Activated naive CD8-positive, alpha-beta T cell treated with anti-CD3 and anti-CD28 coated beads, Interleukin-2, amount 50 U/mL, for 24 hours (primary cell): ENCODE data around the gene MAGI3.
"Not testable (repeated sequence)": the region's sequence is repeated elsewhere in the genome, so short reads cannot be mapped to it uniquely, and the experiment has no call there.

Experiments used
- ATAC-seq: fragments of 150-1000 bp; cut with Tn5 transposase; one replicate; pipeline ENCODE4 v1.10.0; 2021
- DNase-seq: peaks from one replicate; pipeline ENCODE4 v3.0.0; 2021
- H3K27ac Mint-ChIP-seq: one replicate; pipeline ENCODE4 v1.8.0; 2021; ENCODE audit warnings: mild to moderate bottlenecking, mixed read lengths
- H3K27me3 Mint-ChIP-seq: one replicate; pipeline ENCODE4 v1.8.0; 2021; ENCODE audit warnings: mixed read lengths
- H3K36me3 Mint-ChIP-seq: one replicate; pipeline ENCODE4 v1.8.0; 2021; ENCODE audit warnings: low read depth, mixed read lengths
- H3K4me1 Mint-ChIP-seq: one replicate; pipeline ENCODE4 v1.8.0; 2021; ENCODE audit warnings: mixed read lengths
- H3K4me3 Mint-ChIP-seq: one replicate; pipeline ENCODE4 v1.8.0; 2021; ENCODE audit warnings: mild to moderate bottlenecking, moderate library complexity, mixed read lengths
- H3K9me3 Mint-ChIP-seq: one replicate; pipeline ENCODE4 v1.8.0; 2021; ENCODE audit warnings: mixed read lengths

MAGI3 gene

DNA sequence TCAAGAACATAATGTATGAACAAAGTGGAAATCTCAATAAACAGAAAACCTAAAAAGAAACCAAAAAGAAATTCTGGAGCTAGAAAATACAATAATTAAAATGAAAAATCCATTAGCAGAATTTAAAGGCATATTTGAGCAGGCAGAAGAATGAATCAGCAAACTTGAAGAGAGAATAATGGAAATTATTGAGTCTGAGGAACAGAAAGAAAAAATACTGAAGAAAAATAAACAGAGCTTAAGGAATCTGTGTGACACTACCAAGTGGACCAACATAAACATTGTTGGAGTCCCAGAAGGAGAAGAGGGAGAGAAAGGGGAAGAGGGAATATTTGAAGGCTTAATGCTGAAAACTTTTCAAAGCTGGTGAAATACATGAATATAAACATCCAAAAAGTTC lies 54.5 kb downstream of the MAGI3 start:
- Mint-ChIP-seq H3K9me3 (peaks cover 19% of the 10 kb centered on the region), H3K4me3 (no peak overlapping the region), H3K4me1 (no peaks in the 10 kb centered on the region), H3K27me3 (peaks cover 8% of the 10 kb centered on the region), H3K36me3 (peaks cover 6% of the 10 kb centered on the region), H3K27ac (no peak overlapping the region)
- DNase-seq: no peak
- no peak for ATAC-seq

GRCh38 chr1:113451710-113452109 lies 61.4 kb downstream of the MAGI3 start:
- Mint-ChIP-seq H3K27ac (no peak overlapping the region), H3K4me3 (no peak overlapping the region), H3K4me1 (no peaks in the 10 kb centered on the region), H3K36me3 (no peaks in the 10 kb centered on the region), H3K27me3 (peaks cover 13% of the 10 kb centered on the region), H3K9me3 (peaks cover 3% of the 10 kb centered on the region)
- no peak for ATAC-seq
- no peak for DNase-seq

DNA sequence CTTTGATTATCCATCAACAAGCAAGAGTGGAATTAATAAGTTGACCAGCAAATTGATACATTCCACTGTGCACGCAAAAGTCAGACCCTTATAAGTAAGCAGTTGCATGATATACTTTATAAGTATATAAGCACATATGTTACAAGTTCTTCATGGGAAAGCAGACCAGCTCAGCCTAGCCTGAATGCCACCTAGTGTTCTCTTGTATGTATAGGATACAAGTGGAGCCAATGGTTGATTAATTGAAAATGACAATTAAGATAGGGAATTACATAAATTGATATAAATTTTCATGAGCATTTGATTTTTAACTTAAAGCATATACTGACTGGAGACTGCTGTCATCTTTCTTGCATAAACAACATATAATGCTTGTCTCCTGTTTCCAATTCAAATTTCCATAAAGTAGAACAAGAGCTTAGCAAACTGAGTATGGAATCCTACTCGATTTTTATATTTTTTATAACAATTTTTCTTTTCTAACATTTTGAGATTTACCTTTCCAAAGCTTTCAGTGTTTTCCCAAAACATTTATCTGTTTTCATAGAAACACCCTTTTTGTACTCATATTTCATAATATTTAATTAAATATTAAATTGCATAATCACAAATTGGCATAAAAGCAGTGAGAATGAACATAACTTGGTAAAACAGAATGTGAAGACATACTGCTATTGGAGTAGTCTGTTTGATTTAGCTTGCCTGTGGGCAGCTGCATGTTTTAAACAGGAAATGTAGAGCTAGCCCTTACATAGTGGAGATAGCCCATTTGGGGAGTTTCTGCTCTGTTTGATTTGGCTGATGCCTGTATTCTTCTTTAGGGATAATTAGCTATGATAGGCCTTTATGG lies 62.8 kb downstream of the MAGI3 start:
- H3K36me3 Mint-ChIP-seq: no peaks in the 10 kb centered on the region
- H3K27ac Mint-ChIP-seq: no peak overlapping the region
- DNase-seq (no peak), ATAC-seq (no peak)
- peaks cover 20% of the 10 kb centered on the region for H3K27me3 Mint-ChIP-seq
- no peak overlapping the region for H3K4me3 Mint-ChIP-seq
- no peaks in the 10 kb centered on the region for H3K4me1 Mint-ChIP-seq
- no peaks in the 10 kb centered on the region for H3K9me3 Mint-ChIP-seq

DNA sequence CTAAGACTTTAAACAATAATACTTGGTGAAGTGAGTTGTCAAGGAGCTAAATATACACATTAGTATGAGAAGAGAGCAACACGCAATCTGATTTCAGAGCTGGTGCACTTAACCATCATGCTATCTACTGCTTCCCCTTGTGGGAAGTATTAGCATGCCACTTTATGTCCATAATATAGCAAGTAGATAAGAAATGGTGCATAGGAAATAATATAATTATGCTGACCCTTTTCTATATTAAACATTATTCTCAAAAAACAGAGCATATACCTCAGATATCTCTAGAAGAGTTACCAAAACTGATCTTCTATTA lies 63.4 kb downstream of the MAGI3 start:
- ATAC-seq (no peak), DNase-seq (no peak)
- Mint-ChIP-seq H3K4me3 (no peak overlapping the region), H3K27ac (no peak overlapping the region), H3K27me3 (peaks cover 20% of the 10 kb centered on the region), H3K9me3 (no peaks in the 10 kb centered on the region), H3K4me1 (no peaks in the 10 kb centered on the region), H3K36me3 (no peaks in the 10 kb centered on the region)

- no peak for ATAC-seq
- Mint-ChIP-seq H3K27ac (no peak overlapping the region), H3K27me3 (peaks cover 14% of the 10 kb centered on the region), H3K4me1 (no peaks in the 10 kb centered on the region), H3K4me3 (no peak overlapping the region), H3K36me3 (no peaks in the 10 kb centered on the region), H3K9me3 (no peaks in the 10 kb centered on the region)
- DNase-seq: no peak
Measured at GRCh38 chr1:113455374-113455773, 65.1 kb downstream of the MAGI3 start.

- peaks cover 4% of the 10 kb centered on the region for H3K9me3 Mint-ChIP-seq
- DNase-seq (no peak), ATAC-seq (no peak)
- H3K27me3 Mint-ChIP-seq: peaks cover 11% of the 10 kb centered on the region
- no peak overlapping the region for H3K27ac Mint-ChIP-seq
- H3K36me3 Mint-ChIP-seq: no peaks in the 10 kb centered on the region
- no peaks in the 10 kb centered on the region for H3K4me1 Mint-ChIP-seq
- no peak overlapping the region for H3K4me3 Mint-ChIP-seq
Measured at GRCh38 chr1:113456967-113457366, 66.7 kb downstream of the MAGI3 start.

DNA sequence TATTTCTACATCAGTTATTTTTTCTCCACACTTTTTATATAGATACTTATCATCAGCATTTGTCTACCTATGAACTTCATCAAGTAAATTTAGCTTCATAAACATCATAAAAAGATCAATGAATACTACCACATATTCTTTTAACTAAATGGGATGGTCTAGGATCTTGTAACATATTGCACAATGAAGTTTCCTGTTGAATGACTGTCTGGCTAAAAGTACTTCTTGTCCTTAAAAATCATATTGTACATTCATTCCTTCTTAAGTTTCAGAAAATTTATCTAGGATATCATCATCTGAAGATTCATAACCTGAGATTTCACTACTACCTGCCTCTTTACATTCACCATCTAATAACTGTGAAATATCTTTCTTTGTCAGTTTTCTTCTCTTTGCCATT lies 69.0 kb downstream of the MAGI3 start:
- H3K4me1 Mint-ChIP-seq: no peaks in the 10 kb centered on the region
- H3K4me3 Mint-ChIP-seq: no peak overlapping the region
- no peaks in the 10 kb centered on the region for H3K36me3 Mint-ChIP-seq
- H3K27me3 Mint-ChIP-seq: peaks cover 11% of the 10 kb centered on the region
- H3K9me3 Mint-ChIP-seq: peaks cover 4% of the 10 kb centered on the region
- H3K27ac Mint-ChIP-seq: no peak overlapping the region
- ATAC-seq: no peak
- no peak for DNase-seq

- Mint-ChIP-seq H3K4me3 (no peak overlapping the region), H3K27ac (no peak overlapping the region), H3K27me3 (no peaks in the 10 kb centered on the region), H3K36me3 (no peaks in the 10 kb centered on the region), H3K9me3 (peaks cover 26% of the 10 kb centered on the region), H3K4me1 (no peaks in the 10 kb centered on the region)
- ATAC-seq (no peak), DNase-seq (no peak)
Measured at GRCh38 chr1:113467991-113468390, 77.7 kb downstream of the MAGI3 start.

- not testable (repeated sequence) for H3K27ac Mint-ChIP-seq, DNase-seq, ATAC-seq, H3K4me1 Mint-ChIP-seq, H3K27me3 Mint-ChIP-seq, H3K4me3 Mint-ChIP-seq
- Mint-ChIP-seq H3K36me3 (peaks cover 15% of the 10 kb centered on the region), H3K9me3 (peaks cover 51% of the 10 kb centered on the region)
Measured at GRCh38 chr1:113478427-113479195, 88.3 kb downstream of the MAGI3 start.

DNA sequence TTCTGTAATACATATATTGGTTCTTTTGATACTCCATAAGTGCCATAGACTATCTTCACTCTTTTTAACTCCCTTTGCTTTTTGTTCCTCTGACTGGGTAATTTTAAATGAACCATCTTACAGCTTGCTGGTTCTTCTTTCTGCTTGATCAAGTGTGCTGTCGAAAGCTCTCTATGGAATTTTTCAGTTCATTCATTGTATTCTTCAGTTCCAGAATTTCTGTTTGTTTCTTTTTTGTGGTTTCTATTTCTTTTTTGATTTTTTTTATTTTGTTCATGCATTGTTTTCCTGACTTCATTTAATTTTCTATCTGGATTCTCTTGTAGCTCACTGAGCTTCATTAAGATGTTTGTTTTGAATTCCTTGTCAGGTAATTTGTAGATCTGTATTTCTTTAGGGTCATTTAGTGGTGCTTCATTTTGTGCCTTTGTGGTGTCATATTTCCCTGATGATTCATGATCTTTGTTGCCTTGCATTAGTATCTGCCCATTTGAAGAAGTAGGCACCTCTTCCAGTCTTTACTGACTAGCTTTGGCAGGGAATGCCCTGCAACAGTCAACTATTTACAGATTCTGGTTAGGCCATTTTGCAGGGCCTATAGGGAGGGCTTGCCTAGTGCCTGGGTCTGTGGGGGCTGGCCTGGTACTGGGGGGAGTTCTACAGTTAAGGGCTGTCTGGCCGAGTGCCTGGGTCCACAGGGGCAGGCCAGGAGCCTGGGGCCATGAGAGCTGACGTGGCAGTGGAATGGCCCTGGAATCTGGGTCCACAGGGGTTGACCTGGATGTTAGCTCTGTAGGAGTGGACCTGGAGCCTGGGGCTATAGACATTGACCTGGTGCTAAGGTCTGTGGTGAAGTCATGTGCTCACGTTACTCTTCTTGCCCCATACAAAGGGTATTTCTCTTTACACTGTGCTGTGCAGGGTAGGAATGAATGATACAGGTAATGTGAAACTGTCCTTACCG lies 89.7 kb downstream of the MAGI3 start:
- Mint-ChIP-seq H3K27ac (no peak overlapping the region), H3K36me3 (peaks cover 15% of the 10 kb centered on the region), H3K4me3 (no peak overlapping the region), H3K4me1 (no peaks in the 10 kb centered on the region), H3K9me3 (peaks cover 52% of the 10 kb centered on the region), H3K27me3 (no peaks in the 10 kb centered on the region)
- DNase-seq (no peak), ATAC-seq (no peak)

GRCh38 chr1:113485131-113485530 lies 94.8 kb downstream of the MAGI3 start:
- ATAC-seq, H3K4me1 Mint-ChIP-seq, H3K27me3 Mint-ChIP-seq, H3K27ac Mint-ChIP-seq, H3K36me3 Mint-ChIP-seq, H3K4me3 Mint-ChIP-seq, DNase-seq: not testable (repeated sequence)
- H3K9me3 Mint-ChIP-seq: peaks cover 36% of the 10 kb centered on the region

- ATAC-seq (no peak), DNase-seq (no peak)
- Mint-ChIP-seq H3K27ac (no peak overlapping the region), H3K36me3 (peaks cover 5% of the 10 kb centered on the region), H3K4me1 (no peaks in the 10 kb centered on the region), H3K27me3 (peaks cover 2% of the 10 kb centered on the region), H3K4me3 (no peak overlapping the region), H3K9me3 (peaks cover 40% of the 10 kb centered on the region)
Measured at GRCh38 chr1:113488576-113489177, 98.4 kb downstream of the MAGI3 start.

DNA sequence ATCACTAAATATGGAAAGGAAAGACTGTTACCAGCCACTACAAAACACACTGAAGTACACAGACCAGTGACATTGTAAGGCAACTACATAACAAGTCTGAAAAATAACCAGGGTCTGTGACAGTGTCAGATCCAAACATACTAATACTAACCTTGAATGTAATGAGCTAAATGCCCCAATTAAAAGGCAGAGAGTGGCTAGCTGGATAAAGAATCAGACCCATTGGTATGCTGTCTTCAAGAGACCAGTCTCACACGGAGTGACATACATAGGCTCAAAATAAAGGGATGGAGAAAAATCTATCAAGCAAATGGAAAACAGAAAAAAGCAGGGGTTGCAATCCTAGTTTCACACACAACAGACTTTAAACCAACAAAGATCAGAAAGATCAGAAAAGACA lies 100.1 kb downstream of the MAGI3 start:
- no peak for DNase-seq
- H3K27ac Mint-ChIP-seq: no peak overlapping the region
- ATAC-seq: no peak
- H3K27me3 Mint-ChIP-seq: peaks cover 3% of the 10 kb centered on the region
- peaks cover 37% of the 10 kb centered on the region for H3K9me3 Mint-ChIP-seq
- H3K36me3 Mint-ChIP-seq: peaks cover 3% of the 10 kb centered on the region
- H3K4me3 Mint-ChIP-seq: no peak overlapping the region
- H3K4me1 Mint-ChIP-seq: no peaks in the 10 kb centered on the region

- Mint-ChIP-seq H3K27ac (no peak overlapping the region), H3K36me3 (no peaks in the 10 kb centered on the region), H3K27me3 (peaks cover 3% of the 10 kb centered on the region), H3K9me3 (peaks cover 33% of the 10 kb centered on the region), H3K4me3 (no peak overlapping the region), H3K4me1 (no peaks in the 10 kb centered on the region)
- DNase-seq (no peak), ATAC-seq (no peak)
Measured at GRCh38 chr1:113493533-113493932, 103.2 kb downstream of the MAGI3 start.
